GM12873 (cell line): ENCODE results near the gene GRID2IP.

Source experiments
- CTCF ChIP-seq: IDR thresholded peaks from 2 replicates; pipeline ENCODE4 v1.5.1; 2012; ENCODE audit warnings: low read depth, mild to moderate bottlenecking, moderate library complexity, low read length, control low read depth; ENCODE audit not compliant: insufficient read depth; ENCODE audit errors: missing control alignments

Gene GRID2IP

GRCh38 chr7:6526997-6527378 lies 24.3 kb downstream of the GRID2IP start:
- no peak for TF ChIP-seq CTCF

- no peak for TF ChIP-seq CTCF
Observed at GRCh38 chr7:6520163-6520981, 30.9 kb downstream of the GRID2IP start.

- TF ChIP-seq CTCF = peak; percentile 90
Observed at GRCh38 chr7:6516387-6516983, 34.8 kb downstream of the GRID2IP start.

GRCh38 chr7:6513541-6513940 lies 37.7 kb downstream of the GRID2IP start:
- no peak for TF ChIP-seq CTCF

- TF ChIP-seq CTCF = no peak
Observed at GRCh38 chr7:6512892-6513291, 38.4 kb downstream of the GRID2IP start.

- no peak for TF ChIP-seq CTCF
Observed at GRCh38 chr7:6510476-6511133, 40.7 kb downstream of the GRID2IP start.

- no peak for TF ChIP-seq CTCF
Observed at GRCh38 chr7:6508950-6509349, 42.3 kb downstream of the GRID2IP start.
